ENCODE results near the gene RASD2.
"Not testable (repeated sequence)": the region's sequence is repeated elsewhere in the genome, so short reads cannot be mapped to it uniquely, and the experiment has no call there.

RASD2 gene

GRCh38 chr22:35540595-35541253 lies at the start of gene RASD2:
RASD2 (plus strand) TSS chr22:35540831; CDS start chr22:35546810, 5,979 bp downstream.
- DNase-seq (ENCODE audit: low read depth): no peak

- not testable (repeated sequence) for DNase-seq (ENCODE audit: low read depth)
Measured at GRCh38 chr22:35491061-35491907, 49.3 kb upstream of the RASD2 start.

- no peak for DNase-seq (ENCODE audit: low read depth)
Measured at GRCh38 chr22:35491908-35492380, 48.7 kb upstream of the RASD2 start.

GRCh38 chr22:35493074-35493473 lies 47.6 kb upstream of the RASD2 start:
- no peak for DNase-seq (ENCODE audit: low read depth)

GRCh38 chr22:35495711-35496110 lies 44.9 kb upstream of the RASD2 start:
- DNase-seq (ENCODE audit: low read depth): not testable (repeated sequence)

- no peak for DNase-seq (ENCODE audit: low read depth)
Measured at GRCh38 chr22:35496768-35497312, 43.8 kb upstream of the RASD2 start.

- no peak for DNase-seq (ENCODE audit: low read depth)
Measured at GRCh38 chr22:35498026-35498800, 42.4 kb upstream of the RASD2 start.

GRCh38 chr22:35502836-35503235 lies 37.8 kb upstream of the RASD2 start:
- DNase-seq (ENCODE audit: low read depth): no peak

- no peak for DNase-seq (ENCODE audit: low read depth)
Measured at GRCh38 chr22:35505399-35506258, 35.0 kb upstream of the RASD2 start.

GRCh38 chr22:35506259-35506570 lies 34.4 kb upstream of the RASD2 start:
- DNase-seq (ENCODE audit: low read depth): peak; percentile 11

GRCh38 chr22:35507851-35508250 lies 32.8 kb upstream of the RASD2 start:
- not testable (repeated sequence) for DNase-seq (ENCODE audit: low read depth)

GRCh38 chr22:35509451-35509850 lies 31.2 kb upstream of the RASD2 start:
- no peak for DNase-seq (ENCODE audit: low read depth)

- no peak for DNase-seq (ENCODE audit: low read depth)
Measured at GRCh38 chr22:35509960-35510359, 30.7 kb upstream of the RASD2 start.

- no peak for DNase-seq (ENCODE audit: low read depth)
Measured at GRCh38 chr22:35510481-35510934, 30.1 kb upstream of the RASD2 start.

GRCh38 chr22:35510951-35511350 lies 29.7 kb upstream of the RASD2 start:
- no peak for DNase-seq (ENCODE audit: low read depth)

- no peak for DNase-seq (ENCODE audit: low read depth)
Measured at GRCh38 chr22:35514366-35514765, 26.3 kb upstream of the RASD2 start.

- DNase-seq (ENCODE audit: low read depth): not testable (repeated sequence)
Measured at GRCh38 chr22:35515952-35516351, 24.7 kb upstream of the RASD2 start.

GRCh38 chr22:35516723-35517122 lies 23.9 kb upstream of the RASD2 start:
- no peak for DNase-seq (ENCODE audit: low read depth)

- no peak for DNase-seq (ENCODE audit: low read depth)
Measured at GRCh38 chr22:35517207-35517606, 23.4 kb upstream of the RASD2 start.

- DNase-seq (ENCODE audit: low read depth): no peak
Measured at GRCh38 chr22:35517769-35518530, 22.7 kb upstream of the RASD2 start.

All from fibroblast of gingiva (primary cell).